H9 (cell line): Measurements from ENCODE around the gene CNOT11. TPM values are rescaled to one million over a fixed set of nuclear protein-coding genes. Genes with fewer than 3 reads are reported as not detected.

Experiments
- microRNA-seq: library from miRNA; unstranded; fragments of <30 nt; microRNA quantifications from one replicate; pipeline ENCODE4, GENCODE V29; 2020; ENCODE audit warnings: borderline microRNAs expressed
- total RNA-seq: library from RNA; stranded (reverse); gene quantifications from 2 replicates; pipeline ENCODE4 v1.2.1, GENCODE V29; 2021

The CNOT11 gene
- total RNA-seq, 1 experiment from 2014 or later: 46.8 TPM

Small RNA genes within 50 kb of the gene (microRNA-seq; reads per million reads assigned to microRNA genes)
- not detected for gene MIR5696

Other genes with a start within 250 kb of the CNOT11 start
- gene TBC1D8, start 101.5 kb upstream of the CNOT11 start, total RNA-seq: 16.6 and 17.6 TPM in 2 replicates
- 17.4 and 18.0 TPM in 2 replicates for gene RNF149, start 55.8 kb downstream of the CNOT11 start, total RNA-seq
- 0.77 and 1.2 TPM in 2 replicates for gene CREG2, start 134.6 kb downstream of the CNOT11 start, total RNA-seq
- 0.22 and 0.57 TPM in 2 replicates for gene RFX8, start 222.2 kb downstream of the CNOT11 start, total RNA-seq